Lower leg skin (tissue), 3 donors: Measurements from ENCODE around the gene CYB561D2.

Experiments used
- POLR2A ChIP-seq, 2 donors: fragments of 450-650 bp; IDR thresholded peaks; one replicate each; pipeline ENCODE4 v1.6.1; 2016 to 2017; ENCODE audit warnings: antibody characterized with exemption in 2 of 2, mild to moderate bottlenecking in 1 of 2, moderate library complexity in 1 of 2
- TF ChIP-seq, protein P1 (sequence below), 3 donors: fragments of 450-650 bp; IDR thresholded peaks; one replicate each; pipeline ENCODE4 v1.5.1; 2016; ENCODE audit warnings: antibody characterized with exemption in 3 of 3, mild to moderate bottlenecking in 3 of 3, moderate library complexity in 2 of 3

DNA sequence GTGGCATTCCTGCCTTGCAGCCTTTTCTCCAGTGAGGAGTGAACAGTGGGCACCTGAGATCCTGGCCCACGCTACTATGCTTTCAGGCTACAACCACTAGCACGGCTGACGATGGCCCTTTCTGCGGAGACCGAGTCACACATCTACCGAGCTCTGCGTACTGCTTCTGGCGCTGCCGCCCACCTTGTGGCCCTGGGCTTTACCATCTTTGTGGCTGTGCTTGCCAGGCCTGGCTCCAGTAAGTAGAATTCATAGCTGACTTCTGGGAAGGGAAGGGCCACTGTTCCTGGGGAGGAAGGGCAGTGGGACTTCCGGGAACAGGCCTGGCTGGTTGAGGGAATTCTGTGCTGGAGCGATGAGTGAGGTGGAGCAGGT, 648 bp downstream of the CYB561D2 start:
- no peak for TF ChIP-seq POLR2A (IDR thresholded peaks at IDR 0.05)
- TF ChIP-seq, protein P1, sequence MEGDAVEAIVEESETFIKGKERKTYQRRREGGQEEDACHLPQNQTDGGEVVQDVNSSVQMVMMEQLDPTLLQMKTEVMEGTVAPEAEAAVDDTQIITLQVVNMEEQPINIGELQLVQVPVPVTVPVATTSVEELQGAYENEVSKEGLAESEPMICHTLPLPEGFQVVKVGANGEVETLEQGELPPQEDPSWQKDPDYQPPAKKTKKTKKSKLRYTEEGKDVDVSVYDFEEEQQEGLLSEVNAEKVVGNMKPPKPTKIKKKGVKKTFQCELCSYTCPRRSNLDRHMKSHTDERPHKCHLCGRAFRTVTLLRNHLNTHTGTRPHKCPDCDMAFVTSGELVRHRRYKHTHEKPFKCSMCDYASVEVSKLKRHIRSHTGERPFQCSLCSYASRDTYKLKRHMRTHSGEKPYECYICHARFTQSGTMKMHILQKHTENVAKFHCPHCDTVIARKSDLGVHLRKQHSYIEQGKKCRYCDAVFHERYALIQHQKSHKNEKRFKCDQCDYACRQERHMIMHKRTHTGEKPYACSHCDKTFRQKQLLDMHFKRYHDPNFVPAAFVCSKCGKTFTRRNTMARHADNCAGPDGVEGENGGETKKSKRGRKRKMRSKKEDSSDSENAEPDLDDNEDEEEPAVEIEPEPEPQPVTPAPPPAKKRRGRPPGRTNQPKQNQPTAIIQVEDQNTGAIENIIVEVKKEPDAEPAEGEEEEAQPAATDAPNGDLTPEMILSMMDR (IDR thresholded peaks at IDR 0.05), result no peak
